Activated T-helper 9 cell treated with anti-CD3 and anti-CD28 coated beads, Interleukin-2, amount 50 U/mL, for 16 hours (primary cell): Measurements from ENCODE around the gene GIT2.

ENCODE experiments used
- DNase-seq: peaks from one replicate; pipeline ENCODE4 v3.0.0-alpha.2; 2020; ENCODE audit warnings: low read depth

GIT2 gene

DNA sequence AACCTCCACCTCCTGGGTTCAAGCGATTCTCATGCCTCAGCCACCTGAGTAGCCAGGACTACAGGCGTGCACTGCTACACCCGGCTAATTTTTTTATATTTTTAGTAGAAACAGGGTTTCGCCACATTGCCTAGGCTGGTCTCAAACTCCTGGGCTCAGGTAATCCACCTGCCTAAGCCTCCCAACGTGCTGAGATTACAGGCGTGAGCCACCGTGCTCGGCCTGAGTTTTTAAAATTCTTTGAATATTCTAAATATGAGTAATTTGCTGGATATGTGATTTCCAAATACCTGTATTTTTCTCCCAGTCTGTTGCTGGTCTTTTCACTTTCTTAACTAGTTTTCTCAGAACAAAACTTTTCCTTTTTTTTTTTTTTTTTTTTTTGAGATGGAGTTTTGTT is 27.4 kb downstream of the GIT2 start:
- no peak for DNase-seq

DNA sequence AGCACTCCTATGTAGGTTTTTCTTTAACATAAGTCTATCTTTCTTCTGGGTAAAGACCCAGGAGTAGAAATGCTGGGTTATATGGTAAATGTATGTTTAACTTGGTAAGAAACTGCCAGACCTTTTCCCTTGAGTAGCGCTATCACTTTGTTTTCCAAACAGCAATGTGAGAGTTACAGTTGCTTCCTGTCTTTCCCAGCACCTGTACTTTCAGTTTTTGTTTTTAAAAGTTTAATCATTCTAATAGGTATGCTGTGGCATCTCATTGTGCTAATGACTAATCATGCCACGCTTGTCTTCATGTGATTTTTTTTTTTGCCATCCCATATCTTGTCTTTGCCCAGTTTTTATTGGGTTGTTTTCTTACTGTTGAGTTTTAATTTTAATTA is 28.1 kb downstream of the GIT2 start:
- DNase-seq, result no peak

DNA sequence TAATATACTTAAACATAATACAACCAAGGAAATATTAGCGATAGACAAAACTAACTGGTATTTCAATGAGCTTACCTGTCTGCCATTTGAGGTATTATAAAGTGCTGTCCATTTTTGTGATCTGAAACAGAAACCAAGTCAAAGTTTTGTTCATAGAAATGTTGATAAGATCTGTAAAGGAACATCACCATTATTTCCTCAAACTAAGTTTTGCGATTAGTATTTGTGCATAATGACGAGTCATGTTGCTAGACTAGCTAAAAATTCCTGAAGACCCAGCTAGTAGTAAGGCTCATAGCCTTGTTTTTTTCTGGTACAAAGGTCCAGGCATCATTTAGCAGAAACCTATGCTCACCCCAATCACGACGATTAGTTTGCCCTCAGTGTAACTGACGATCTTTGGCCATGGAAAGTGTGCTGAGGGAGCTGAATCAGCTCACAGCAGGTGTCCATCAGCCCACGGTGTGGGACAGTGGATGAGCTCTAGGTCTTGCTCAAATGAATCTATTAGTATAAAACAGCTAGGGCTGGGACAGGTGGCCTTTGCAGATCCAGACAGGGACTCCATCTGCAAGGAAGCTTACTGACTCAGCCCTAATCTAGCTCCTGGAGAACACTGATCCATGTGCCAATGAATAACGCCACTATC is 28.7 kb downstream of the GIT2 start:
- no peak for DNase-seq

DNA sequence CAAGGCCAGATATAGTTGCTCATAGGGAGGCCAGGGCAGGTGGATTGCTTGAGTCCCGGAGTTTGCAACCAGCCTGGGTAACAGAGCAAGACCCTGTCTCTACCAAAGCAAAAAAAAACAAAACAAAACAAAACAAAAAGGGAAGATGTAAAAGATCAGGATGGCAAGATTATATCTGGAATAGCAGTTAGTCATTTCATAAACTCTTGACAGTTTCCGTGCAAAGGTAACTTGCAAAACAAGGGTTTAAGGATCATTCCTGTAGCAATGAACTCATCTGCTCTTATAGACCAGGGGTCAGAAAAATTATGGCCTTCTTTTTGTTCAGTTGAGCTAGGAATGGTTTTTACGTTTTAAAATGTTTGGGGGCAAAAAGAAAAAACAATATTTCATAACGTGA is 29.6 kb downstream of the GIT2 start:
- DNase-seq, result no peak

DNA sequence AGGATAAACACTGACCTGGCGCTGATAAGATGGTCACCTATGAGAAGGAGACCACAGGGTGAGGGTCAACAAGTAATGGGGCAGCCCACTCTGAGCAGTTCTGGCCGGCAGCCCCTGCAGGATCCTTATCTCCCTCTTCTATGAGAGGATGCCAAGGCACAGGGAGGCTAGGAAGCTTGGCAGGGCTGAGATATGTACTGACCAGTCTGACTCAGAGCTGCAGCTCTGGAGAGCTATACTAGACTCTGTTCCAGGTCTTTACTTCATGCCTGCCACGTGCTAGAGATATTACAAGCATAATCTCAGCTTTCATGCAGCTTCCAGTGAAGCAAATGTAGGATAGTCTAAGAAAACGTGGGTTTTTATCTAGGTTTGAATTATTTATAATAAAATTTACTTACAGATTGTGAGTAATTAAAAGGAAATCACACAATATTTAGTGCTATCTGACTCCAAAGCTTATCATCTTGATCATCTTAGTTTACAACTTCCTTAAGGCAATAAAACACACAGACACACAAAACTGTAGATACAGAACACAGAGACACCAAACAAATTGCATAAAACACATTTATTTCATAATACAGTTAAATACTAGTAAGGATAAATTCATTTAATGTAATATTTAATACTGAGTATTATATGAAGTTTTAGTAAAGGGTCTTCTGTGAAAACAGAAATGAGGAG is 32.3 kb downstream of the GIT2 start:
- DNase-seq, result no peak

DNA sequence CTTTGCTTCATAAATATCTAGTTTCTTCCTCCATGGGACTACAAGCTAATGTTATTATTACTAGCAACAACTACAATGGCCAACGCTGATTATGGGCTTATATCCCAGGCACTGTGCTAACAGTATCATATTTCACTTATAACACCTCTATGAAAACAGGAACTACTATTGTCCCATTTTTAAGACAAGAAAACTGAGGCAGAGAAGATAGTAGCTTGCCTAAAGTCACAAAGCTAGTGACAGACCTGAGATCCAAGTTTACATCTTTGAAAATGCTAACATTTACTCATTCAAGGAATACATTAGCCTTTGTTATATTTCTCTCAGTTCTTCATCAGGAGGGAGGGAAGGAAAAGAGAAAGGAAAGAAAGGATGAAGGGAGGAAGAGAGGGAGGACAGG is 32.8 kb downstream of the GIT2 start:
- no peak for DNase-seq

- DNase-seq, result no peak
These were observed 33.8 kb downstream of the GIT2 start for GRCh38 chr12:109962398-109962797.

- no peak for DNase-seq
These were observed 34.6 kb downstream of the GIT2 start for GRCh38 chr12:109961612-109962011.

GRCh38 chr12:109961201-109961600 is 35.0 kb downstream of the GIT2 start:
- no peak for DNase-seq

GRCh38 chr12:109959411-109960093 is 36.6 kb downstream of the GIT2 start:
- DNase-seq, result no peak

DNA sequence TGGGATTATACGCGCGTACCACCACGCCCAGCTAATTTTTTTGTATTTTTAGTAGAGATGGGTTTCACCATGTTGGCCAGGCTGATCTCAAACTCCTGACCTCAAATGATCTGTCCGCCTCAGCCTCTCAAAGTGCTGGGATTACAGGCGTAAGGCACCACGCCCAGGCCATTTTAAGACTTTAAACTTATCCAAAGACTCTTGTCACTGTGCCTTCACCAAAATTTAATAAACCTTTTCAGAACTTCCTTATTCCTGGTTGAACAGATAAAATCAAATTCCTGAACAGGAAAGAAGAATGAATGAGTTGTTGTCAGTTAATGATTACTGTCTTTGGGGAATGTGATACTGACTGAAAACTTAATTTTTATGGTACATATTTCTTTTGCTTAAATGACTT is 37.8 kb downstream of the GIT2 start:
- no peak for DNase-seq

- DNase-seq, result no peak
These were observed 42.5 kb downstream of the GIT2 start for GRCh38 chr12:109953656-109954055.

GRCh38 chr12:109952873-109953272 is 43.3 kb downstream of the GIT2 start:
- no peak for DNase-seq

- DNase-seq, result no peak
These were observed 43.9 kb downstream of the GIT2 start for GRCh38 chr12:109952160-109952858.

DNA sequence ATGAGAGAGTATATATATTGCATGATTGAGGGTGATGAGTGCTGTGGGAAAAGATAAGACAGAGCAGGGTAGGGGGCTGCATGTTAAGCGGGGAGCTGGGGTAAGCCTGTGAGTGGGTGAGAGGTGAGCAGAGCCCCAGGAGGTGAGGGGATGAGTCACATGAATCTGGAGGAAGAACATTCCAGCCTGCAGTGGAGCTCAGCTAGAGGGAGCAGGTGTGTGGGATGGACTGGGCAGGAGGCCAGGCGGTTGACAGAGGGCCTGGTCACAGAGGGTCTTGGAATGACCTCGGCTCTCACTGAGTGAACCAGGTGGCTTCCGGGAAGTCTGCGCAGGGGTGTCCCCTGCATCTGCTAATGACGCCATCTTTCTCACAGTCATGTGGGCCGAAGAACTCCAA is 44.4 kb downstream of the GIT2 start:
- DNase-seq, result no peak

DNA sequence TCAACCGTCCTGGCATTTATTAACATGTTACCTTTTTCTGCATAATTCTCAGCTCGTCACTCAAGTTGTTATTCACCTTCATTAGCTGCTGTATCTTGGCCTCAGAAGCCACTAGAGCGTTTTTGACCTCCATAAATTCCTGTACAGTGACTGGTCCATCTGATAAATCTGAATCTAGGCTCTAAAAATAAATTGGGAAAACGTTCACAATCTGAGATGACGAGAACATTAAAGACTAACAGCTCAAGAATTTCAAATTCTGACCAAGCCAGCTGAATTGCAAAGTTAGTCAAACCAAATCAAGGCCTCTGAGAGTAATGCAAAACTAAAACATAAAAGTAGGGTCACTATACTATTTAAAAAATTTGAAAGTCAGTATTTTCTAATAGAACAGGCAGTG is 45.0 kb downstream of the GIT2 start:
- no peak for DNase-seq

DNA sequence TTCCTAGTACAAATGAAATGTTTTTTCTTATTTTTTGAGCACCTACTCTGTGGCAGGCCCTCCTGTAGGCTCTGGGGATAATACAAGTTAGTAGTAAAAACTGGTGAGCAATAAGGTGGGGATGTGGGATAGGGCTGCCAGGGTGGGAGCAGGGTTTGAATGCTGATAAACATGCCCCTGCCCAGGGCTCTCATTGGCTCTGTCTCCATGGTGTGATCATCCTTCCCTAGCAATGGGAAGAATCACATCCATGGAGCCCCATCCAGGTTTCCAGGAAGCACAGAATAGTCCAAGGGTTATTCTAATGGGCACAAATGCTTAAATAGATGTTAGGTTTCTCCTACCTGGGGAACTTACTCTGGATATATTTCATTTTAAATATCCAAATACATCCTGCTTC is 45.5 kb downstream of the GIT2 start:
- no peak for DNase-seq

- no peak for DNase-seq
These were observed 47.1 kb downstream of the GIT2 start for GRCh38 chr12:109949089-109949488.

- no peak for DNase-seq
These were observed 47.8 kb downstream of the GIT2 start for GRCh38 chr12:109948368-109948767.

DNA sequence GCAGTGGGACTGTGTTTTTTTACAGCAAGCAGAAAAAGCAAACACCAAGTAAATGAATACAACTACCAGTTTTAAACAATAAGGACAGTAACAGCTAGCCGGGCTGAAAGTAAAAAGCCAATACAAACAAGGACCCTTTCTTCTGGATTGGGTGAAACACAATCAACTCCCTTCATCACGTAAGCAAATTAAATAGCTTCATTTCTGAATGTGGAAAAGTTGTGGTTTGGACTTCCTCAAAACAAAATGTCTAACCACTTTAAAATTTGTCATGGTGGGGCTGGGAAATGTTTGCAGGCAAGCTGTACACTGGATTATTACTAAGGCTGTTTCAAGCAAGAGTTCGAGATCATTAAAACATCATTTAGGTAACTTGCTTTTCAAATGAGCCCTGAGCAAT is 48.6 kb downstream of the GIT2 start:
- DNase-seq, result no peak

- DNase-seq, result no peak
These were observed 49.3 kb downstream of the GIT2 start for GRCh38 chr12:109946913-109947312.

GRCh38 chr12:109946505-109946904 is 49.7 kb downstream of the GIT2 start:
- DNase-seq, result no peak
